Ishikawa (cell line): Measurements from ENCODE around the gene RSKR.

Source experiments
- CEBPB ChIP-seq: IDR thresholded peaks from 2 replicates; pipeline ENCODE4 v1.6.1; 2012
- EP300 ChIP-seq: IDR thresholded peaks from 2 replicates; pipeline ENCODE4 v1.6.1; 2012; ENCODE audit warnings: borderline replicate concordance
- RAD21 ChIP-seq: IDR thresholded peaks from 2 replicates; pipeline ENCODE4 v1.6.1; 2012; ENCODE audit warnings: low read depth
- REST ChIP-seq: IDR thresholded peaks from 2 replicates; pipeline ENCODE4 v1.6.1; 2012; ENCODE audit warnings: low read depth, mild to moderate bottlenecking
- TCF12 ChIP-seq: IDR thresholded peaks from 2 replicates; pipeline ENCODE4 v1.6.1; 2012; ENCODE audit warnings: low read depth
- YY1 ChIP-seq: IDR thresholded peaks from 2 replicates; pipeline ENCODE4 v1.6.1; 2012; ENCODE audit warnings: low read depth

GRCh38 chr17:28634206-28634865 is 20.4 kb upstream of the RSKR start:
- TF ChIP-seq EP300: no peak
- TF ChIP-seq RAD21: no peak
- no peak for TF ChIP-seq REST
- no peak for TF ChIP-seq CEBPB
- no peak for TF ChIP-seq YY1
- no peak for TF ChIP-seq TCF12
